Measurements from ENCODE around the gene IQCK. TPM values are rescaled to one million over a fixed set of nuclear protein-coding genes. Genes with fewer than 3 reads are reported as not detected.

Gene IQCK
- total RNA-seq, 6 donors from 2014 or later: 9.3 to 50.3 (median 18.3) TPM

- no peaks in the 10 kb centered on the region for H3K36me3 ChIP-seq
- DNase-seq: no peak
Measured at GRCh38 chr16:19882646-19883045, 164.6 kb downstream of the IQCK start.

GRCh38 chr16:19883296-19883965, 165.4 kb downstream of the IQCK start:
- no peak for TF ChIP-seq POLR2AphosphoS5 (IDR thresholded peaks at IDR 0.05)
- TF ChIP-seq EP300 (IDR thresholded peaks at IDR 0.05): no peak
- no peak for TF ChIP-seq POLR2A (IDR thresholded peaks at IDR 0.05)
- no peak for TF ChIP-seq CTCF (IDR thresholded peaks at IDR 0.05)
- Histone ChIP-seq H3K4me1 (peaks cover 24 to 39% (median 26%) of the 10 kb centered on the region in 4 donors), H3K9me3 (no peaks in the 10 kb centered on the region), H3K27me3 (peaks cover 0 to 11% (median 9%) of the 10 kb centered on the region in 4 donors), H3K4me3 (peak overlapping the region; percentile 12 to 71 (median 57)), H3K27ac (peak overlapping the region in 1 of 4 donors; percentile 26), H3K36me3 (no peaks in the 10 kb centered on the region)
- 5 to 6% methylated on average over 16 to 30 of the region's 35 CpGs for WGBS, 2 donors
- DNase-seq (peak in 1 of 2 donors; percentile 78), ATAC-seq (ENCODE audit: low FRiP score in 2 of 2) (peak in 1 of 2 donors; percentile 56)

More at GRCh38 chr16:19882646-19883045, 164.6 kb downstream of the IQCK start:
- ATAC-seq (ENCODE audit: low FRiP score in 2 of 2): no peak
- peaks cover 24 to 39% (median 26%) of the 10 kb centered on the region in 4 donors for H3K4me1 ChIP-seq
- WGBS, 2 donors: 71 to 84% methylated on average over 3 of the region's 3 CpGs
- H3K27me3 ChIP-seq: peaks cover 0 to 11% (median 9%) of the 10 kb centered on the region in 4 donors
- H3K9me3 ChIP-seq: no peaks in the 10 kb centered on the region
- TF ChIP-seq EP300 (IDR thresholded peaks at IDR 0.05): no peak
- no peak for TF ChIP-seq POLR2AphosphoS5 (IDR thresholded peaks at IDR 0.05)
- no peak for TF ChIP-seq CTCF (IDR thresholded peaks at IDR 0.05)
- TF ChIP-seq POLR2A (IDR thresholded peaks at IDR 0.05): no peak
- peak overlapping the region in 3 of 4 donors; percentile 49 to 71 (median 65) for H3K4me3 ChIP-seq
- H3K27ac ChIP-seq: no peak overlapping the region

GRCh38 chr16:19883966-19884485, 166.0 kb downstream of the IQCK start:
- DNase-seq (peak in 1 of 2 donors; percentile 72), ATAC-seq (ENCODE audit: low FRiP score in 2 of 2) (peak in 1 of 2 donors; percentile 31)
- H3K9me3 ChIP-seq: no peaks in the 10 kb centered on the region
- peaks cover 24 to 39% (median 26%) of the 10 kb centered on the region in 4 donors for H3K4me1 ChIP-seq
- peak overlapping the region in 2 of 4 donors; percentile 26 to 29 for H3K27ac ChIP-seq
- H3K27me3 ChIP-seq: peaks cover 0 to 11% (median 9%) of the 10 kb centered on the region in 4 donors
- peak overlapping the region; percentile 49 to 71 (median 62) for H3K4me3 ChIP-seq
- TF ChIP-seq CTCF (IDR thresholded peaks at IDR 0.05) (no peak), POLR2AphosphoS5 (IDR thresholded peaks at IDR 0.05) (no peak), POLR2A (IDR thresholded peaks at IDR 0.05) (no peak), EP300 (IDR thresholded peaks at IDR 0.05) (no peak)
- no peaks in the 10 kb centered on the region for H3K36me3 ChIP-seq
- WGBS, 2 donors: 0 to 3% methylated on average over 6 to 22 of the region's 24 CpGs

GRCh38 chr16:19884611-19885450, 166.8 kb downstream of the IQCK start, which contains the start of gene GPRC5B:
GPRC5B (minus strand) TSS chr16:19884848; CDS start chr16:19872845, 12,003 bp downstream.
- DNase-seq (peak; percentile 23 to 90), ATAC-seq (ENCODE audit: low FRiP score in 2 of 2) (peak; percentile 37 to 75)
- Histone ChIP-seq H3K27me3 (peaks cover 0 to 11% (median 9%) of the 10 kb centered on the region in 4 donors), H3K9me3 (no peaks in the 10 kb centered on the region), H3K36me3 (no peaks in the 10 kb centered on the region), H3K4me1 (peaks cover 24 to 39% (median 26%) of the 10 kb centered on the region in 4 donors), H3K4me3 (peak within 1 kb of the TSS; percentile 49 to 71 (median 62)), H3K27ac (peak within 1 kb of the TSS in 2 of 4 donors; percentile 26 to 29)
- TF ChIP-seq CTCF (IDR thresholded peaks at IDR 0.05) (peak in 1 of 6 experiments; percentile 14), POLR2AphosphoS5 (IDR thresholded peaks at IDR 0.05) (no peak), POLR2A (IDR thresholded peaks at IDR 0.05) (no peak), EP300 (IDR thresholded peaks at IDR 0.05) (no peak)
- 0 to 1% methylated on average over 13 to 59 of the region's 85 CpGs for WGBS, 2 donors

Measured in upper lobe of left lung (tissue), 6 donors.